Posterior cingulate gyrus (tissue), 11 donors: ENCODE data around the gene TRIO.

Experiments
- DNase-seq, 10 donors: peaks; one replicate each; pipeline versions ENCODE4 v3.0.0 to v3.0.0-alpha.2; 2020 to 2021; ENCODE audit warnings: mixed read lengths in 3 of 10
- intact Hi-C: fragments of 100-400 bp; cut with DNase I; formaldehyde crosslinking; loops from one replicate; pipeline ENCODE4 v1.15.1; 2023

TRIO gene

GRCh38 chr5:14302330-14302729 is 159.2 kb downstream of the TRIO start:
- DNase-seq: no peak
- intact Hi-C loops: no loop called here

- no peak for DNase-seq
- intact Hi-C loops: no loop called here
These were observed 161.9 kb downstream of the TRIO start for GRCh38 chr5:14305045-14305444.

GRCh38 chr5:14306329-14306815 is 163.2 kb downstream of the TRIO start:
- intact Hi-C loops: no loop called here
- no peak for DNase-seq

GRCh38 chr5:14308384-14309154 is 165.4 kb downstream of the TRIO start:
- DNase-seq: no peak
- intact Hi-C loops: no loop called here

GRCh38 chr5:14309199-14309598 is 166.1 kb downstream of the TRIO start:
- intact Hi-C loops: no loop called here
- DNase-seq: no peak

- DNase-seq: no peak
- intact Hi-C loops: no loop called here
These were observed 166.9 kb downstream of the TRIO start for GRCh38 chr5:14309878-14310531.

- no peak for DNase-seq
- intact Hi-C loops: no loop called here
These were observed 167.8 kb downstream of the TRIO start for GRCh38 chr5:14310901-14311300.

GRCh38 chr5:14313986-14314690 is 171.0 kb downstream of the TRIO start:
- intact Hi-C loops: no loop called here

GRCh38 chr5:14316471-14316870 is 173.3 kb downstream of the TRIO start:
- intact Hi-C loops: no loop called here
- DNase-seq: peak in 1 of 10 donors; percentile 77

More at GRCh38 chr5:14313986-14314690, 171.0 kb downstream of the TRIO start:
- DNase-seq: no peak

GRCh38 chr5:14319102-14319501 is 176.0 kb downstream of the TRIO start:
- intact Hi-C loops: no loop called here
- DNase-seq: no peak

- intact Hi-C loops: no loop called here
- DNase-seq: no peak
These were observed 178.8 kb downstream of the TRIO start for GRCh38 chr5:14321936-14322335.

GRCh38 chr5:14322437-14323187 is 179.5 kb downstream of the TRIO start:
- intact Hi-C loops: no loop called here
- no peak for DNase-seq

- no peak for DNase-seq
These were observed 180.3 kb downstream of the TRIO start for GRCh38 chr5:14323466-14323865.

GRCh38 chr5:14325369-14325768 is 182.2 kb downstream of the TRIO start:
- intact Hi-C loops: no loop called here
- no peak for DNase-seq

More at GRCh38 chr5:14323466-14323865, 180.3 kb downstream of the TRIO start:
- intact Hi-C loops: no loop called here

- DNase-seq: no peak
- intact Hi-C loops: no loop called here
These were observed 183.1 kb downstream of the TRIO start for GRCh38 chr5:14326035-14326903.

GRCh38 chr5:14327624-14328023 is 184.5 kb downstream of the TRIO start:
- DNase-seq: no peak
- intact Hi-C loops: no loop called here

- no peak for DNase-seq
- intact Hi-C loops: no loop called here
These were observed 185.0 kb downstream of the TRIO start for GRCh38 chr5:14328144-14328543.

- intact Hi-C loops: no loop called here
These were observed 187.1 kb downstream of the TRIO start for GRCh38 chr5:14330291-14330690.

GRCh38 chr5:14330729-14331385 is 187.7 kb downstream of the TRIO start:
- DNase-seq: no peak
- intact Hi-C loops: no loop called here

More at GRCh38 chr5:14330291-14330690, 187.1 kb downstream of the TRIO start:
- no peak for DNase-seq
